SU-DHL-6 (cell line): ENCODE measurements around the gene IGSF3.
"Not testable (repeated sequence)": the region's sequence is repeated elsewhere in the genome, so short reads cannot be mapped to it uniquely, and the experiment has no call there.

Source experiments
- H2AFZ ChIP-seq: fragments of 200-600 bp; sonication (generic); 2 replicates; pipeline ENCODE4 v1.6.1; 2014; ENCODE audit warnings: low read depth, mild to moderate bottlenecking, moderate library complexity, mixed read lengths, antibody characterized with exemption, low read length; ENCODE audit not compliant: severe bottlenecking
- H3F3A ChIP-seq: fragments of 200-600 bp; shearing (Covaris generic); 2 replicates; pipeline ENCODE4 v1.6.0; 2016; ENCODE audit warnings: antibody characterized with exemption, mild to moderate bottlenecking; ENCODE audit not compliant: insufficient read depth
- H3K27ac ChIP-seq: fragments of 200-600 bp; sonication (generic); 2 replicates; pipeline ENCODE4 v1.5.1; 2016; ENCODE audit warnings: low read depth, mild to moderate bottlenecking, low read length, moderate library complexity, mixed read lengths
- H3K27me3 ChIP-seq: fragments of 200-600 bp; sonication (generic), shearing (Covaris generic); 2 replicates; pipeline ENCODE4 v1.6.0; 2014; ENCODE audit warnings: mild to moderate bottlenecking, low read length
- H3K36me3 ChIP-seq: fragments of 200-600 bp; sonication (generic); 2 replicates; pipeline ENCODE4 v1.6.1; 2014; ENCODE audit warnings: mild to moderate bottlenecking, low read length, mixed read lengths
- H3K4me2 ChIP-seq: fragments of 300-600, 200-600 bp; shearing (Covaris generic), sonication (generic); 2 replicates; pipeline ENCODE4 v1.6.0; 2014; ENCODE audit warnings: low read length, low read depth, mild to moderate bottlenecking; ENCODE audit not compliant: poor library complexity, severe bottlenecking
- H3K4me3 ChIP-seq: fragments of 200-600 bp; sonication (generic); 2 replicates; pipeline ENCODE4 v1.5.1; 2014; ENCODE audit warnings: antibody characterized with exemption, low read length, mild to moderate bottlenecking, mixed read lengths; ENCODE audit not compliant: insufficient read depth, poor library complexity, severe bottlenecking
- H3K79me2 ChIP-seq: fragments of 200-600 bp; sonication (generic); 2 replicates; pipeline ENCODE4 v1.6.1; 2014; ENCODE audit warnings: mild to moderate bottlenecking, low read length, moderate library complexity; ENCODE audit not compliant: insufficient read depth
- H3K9ac ChIP-seq: fragments of 200-600 bp; sonication (generic); 2 replicates; pipeline ENCODE4 v1.7.0; 2014; ENCODE audit warnings: mild to moderate bottlenecking, low read length
- H3K9me2 ChIP-seq: fragments of 200-600 bp; sonication (generic); replicated peaks from 2 replicates; pipeline ENCODE4 v1.6.1; 2014; ENCODE audit warnings: low read length; ENCODE audit not compliant: insufficient read depth
- H3K9me3 ChIP-seq: fragments of 200-600 bp; sonication (generic); 2 replicates; pipeline ENCODE4 v1.6.1; 2014; ENCODE audit warnings: low read length, mixed read lengths; ENCODE audit not compliant: insufficient read depth
- H4K20me1 ChIP-seq: fragments of 200-600 bp; sonication (generic); 2 replicates; pipeline ENCODE4 v1.6.1; 2014; ENCODE audit warnings: low read depth, mild to moderate bottlenecking, antibody characterized with exemption, low read length, moderate library complexity, mixed read lengths
- EZH2phosphoT487 ChIP-seq: fragments of 200-600 bp; sonication (generic), shearing (Covaris generic); conservative IDR thresholded peaks from 2 replicates; pipeline ENCODE4 v1.6.1; 2018; ENCODE audit warnings: mild to moderate bottlenecking, antibody characterized with exemption, low read length, moderate library complexity, mixed read lengths
- TF ChIP-seq, protein P1 (sequence below): fragments of 200-600 bp; sonication (generic); IDR thresholded peaks from one replicate; pipeline ENCODE4 v1.5.1; 2017; ENCODE audit warnings: antibody characterized with exemption, mild to moderate bottlenecking, low read length, moderate library complexity; ENCODE audit not compliant: insufficient read depth, poor library complexity, severe bottlenecking

The IGSF3 gene

GRCh38 chr1:116564426-116564825 lies 103.1 kb downstream of the IGSF3 start:
- H2AFZ ChIP-seq = no peak overlapping the region
- H3K36me3 ChIP-seq = no peaks in the 10 kb centered on the region
- no peak overlapping the region for H3K9ac ChIP-seq
- H3K9me3 ChIP-seq = no peaks in the 10 kb centered on the region
- H3K27ac ChIP-seq = no peak overlapping the region
- H3K4me3 ChIP-seq = no peak overlapping the region
- H3K27me3 ChIP-seq = no peaks in the 10 kb centered on the region
- H3K79me2 ChIP-seq = no peaks in the 10 kb centered on the region
- H4K20me1 ChIP-seq = peaks cover 14% of the 10 kb centered on the region; the same call in 1 of the 2 replicates
- H3F3A ChIP-seq = no peaks in the 10 kb centered on the region
- H3K4me2 ChIP-seq = no peak overlapping the region
- no peak for TF ChIP-seq EZH2phosphoT487
- TF ChIP-seq, protein P1, sequence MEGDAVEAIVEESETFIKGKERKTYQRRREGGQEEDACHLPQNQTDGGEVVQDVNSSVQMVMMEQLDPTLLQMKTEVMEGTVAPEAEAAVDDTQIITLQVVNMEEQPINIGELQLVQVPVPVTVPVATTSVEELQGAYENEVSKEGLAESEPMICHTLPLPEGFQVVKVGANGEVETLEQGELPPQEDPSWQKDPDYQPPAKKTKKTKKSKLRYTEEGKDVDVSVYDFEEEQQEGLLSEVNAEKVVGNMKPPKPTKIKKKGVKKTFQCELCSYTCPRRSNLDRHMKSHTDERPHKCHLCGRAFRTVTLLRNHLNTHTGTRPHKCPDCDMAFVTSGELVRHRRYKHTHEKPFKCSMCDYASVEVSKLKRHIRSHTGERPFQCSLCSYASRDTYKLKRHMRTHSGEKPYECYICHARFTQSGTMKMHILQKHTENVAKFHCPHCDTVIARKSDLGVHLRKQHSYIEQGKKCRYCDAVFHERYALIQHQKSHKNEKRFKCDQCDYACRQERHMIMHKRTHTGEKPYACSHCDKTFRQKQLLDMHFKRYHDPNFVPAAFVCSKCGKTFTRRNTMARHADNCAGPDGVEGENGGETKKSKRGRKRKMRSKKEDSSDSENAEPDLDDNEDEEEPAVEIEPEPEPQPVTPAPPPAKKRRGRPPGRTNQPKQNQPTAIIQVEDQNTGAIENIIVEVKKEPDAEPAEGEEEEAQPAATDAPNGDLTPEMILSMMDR = no peak
- H3K9me2 ChIP-seq = no peaks in the 10 kb centered on the region

DNA sequence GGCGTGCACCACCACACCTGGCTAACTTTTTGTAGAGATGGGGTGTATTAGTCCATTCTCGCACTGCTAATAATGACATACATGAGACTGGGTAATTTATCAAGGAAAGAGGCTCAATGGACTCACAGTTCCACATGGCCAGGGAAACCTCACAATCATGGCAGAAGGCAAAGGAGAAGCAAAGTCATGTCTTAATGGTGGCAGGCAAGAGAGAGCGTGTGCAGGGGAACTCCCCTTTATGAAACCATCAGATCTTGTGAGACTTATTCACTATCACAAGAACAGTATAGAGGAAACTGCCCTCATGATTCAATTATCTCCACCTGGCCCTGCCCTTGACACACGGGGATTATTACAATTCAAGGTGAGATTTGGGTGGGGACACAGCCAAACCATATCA lies 105.1 kb downstream of the IGSF3 start:
- not testable (repeated sequence) for H3K4me2 ChIP-seq, H3K9me3 ChIP-seq, H3F3A ChIP-seq, H3K36me3 ChIP-seq, H3K9ac ChIP-seq, H3K27ac ChIP-seq, H3K27me3 ChIP-seq, H3K79me2 ChIP-seq, H3K9me2 ChIP-seq, H2AFZ ChIP-seq, H3K4me3 ChIP-seq
- peaks cover 13% of the 10 kb centered on the region; the same call in 1 of the 2 replicates for H4K20me1 ChIP-seq

DNA sequence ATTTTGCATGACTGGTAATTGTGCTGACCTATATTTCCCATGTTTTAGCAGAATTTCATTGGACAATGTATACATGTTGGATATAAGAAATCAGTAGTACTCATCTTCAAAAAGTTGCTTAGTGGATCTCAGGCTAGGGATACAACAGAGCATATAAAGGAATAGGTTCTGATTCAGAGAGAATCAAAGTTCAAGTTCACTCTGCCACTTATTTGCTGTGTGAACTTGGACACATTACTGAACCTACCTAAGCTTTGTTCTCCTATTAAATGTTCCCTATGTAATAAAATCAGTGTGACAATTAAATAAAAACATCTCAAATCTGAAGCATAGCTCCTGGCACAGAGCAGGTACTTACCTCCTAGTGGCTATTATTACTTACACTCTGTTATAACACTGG lies 106.0 kb downstream of the IGSF3 start:
- H4K20me1 ChIP-seq = peaks cover 13% of the 10 kb centered on the region; the same call in 1 of the 2 replicates
- H3K36me3 ChIP-seq = no peaks in the 10 kb centered on the region
- no peak overlapping the region for H3K4me3 ChIP-seq
- no peak overlapping the region for H3K9ac ChIP-seq
- no peaks in the 10 kb centered on the region for H3F3A ChIP-seq
- H2AFZ ChIP-seq = no peak overlapping the region
- no peak for TF ChIP-seq EZH2phosphoT487
- TF ChIP-seq, protein P1 = no peak
- no peaks in the 10 kb centered on the region for H3K27me3 ChIP-seq
- H3K79me2 ChIP-seq = no peaks in the 10 kb centered on the region
- no peaks in the 10 kb centered on the region for H3K9me3 ChIP-seq
- H3K9me2 ChIP-seq = no peaks in the 10 kb centered on the region
- no peak overlapping the region for H3K4me2 ChIP-seq
- H3K27ac ChIP-seq = no peak overlapping the region

- Histone ChIP-seq H3K79me2 (no peaks in the 10 kb centered on the region), H2AFZ (no peak overlapping the region), H3F3A (no peaks in the 10 kb centered on the region), H4K20me1 (peaks cover 13% of the 10 kb centered on the region; the same call in 1 of the 2 replicates), H3K9ac (no peak overlapping the region), H3K4me3 (no peak overlapping the region), H3K9me3 (no peaks in the 10 kb centered on the region), H3K9me2 (no peaks in the 10 kb centered on the region), H3K27me3 (no peaks in the 10 kb centered on the region), H3K27ac (no peak overlapping the region), H3K36me3 (no peaks in the 10 kb centered on the region), H3K4me2 (no peak overlapping the region)
- TF ChIP-seq EZH2phosphoT487 = no peak
Observed at GRCh38 chr1:116560704-116561490, 106.6 kb downstream of the IGSF3 start.
